Tibial artery (tissue), 4 donors: Measurements from ENCODE around the gene LCT.

Experiments
- DNase-seq, 2 donors: peaks; one replicate each; pipeline ENCODE4 v3.0.0-alpha.2; 2019
- H3K27ac ChIP-seq, 2 donors: fragments of 200-600 bp; sonication (generic) in 1 of 2; 1 replicate in 1 of 2; 2 replicates in 1 of 2; pipeline ENCODE4 v1.5.1; 2018 to 2019; ENCODE audit warnings: mild to moderate bottlenecking in 1 of 2
- H3K27me3 ChIP-seq, 2 donors: fragments of 200-600 bp; sonication (generic) in 1 of 2; one replicate each; pipeline versions ENCODE4 v1.5.1 to v1.6.0; 2016 to 2019
- H3K36me3 ChIP-seq, 3 donors: fragments of 200-600 bp; sonication (generic) in 2 of 3; one replicate each; pipeline ENCODE4 v1.5.1; 2016 to 2019; ENCODE audit warnings: mild to moderate bottlenecking in 2 of 3
- H3K4me1 ChIP-seq, 4 donors: fragments of 200-600 bp; sonication (generic) in 2 of 4; 1 replicate in 3 of 4; 2 replicates in 1 of 4; pipeline ENCODE4 v1.5.1; 2016 to 2019
- H3K4me3 ChIP-seq, 2 donors: fragments of 200-600 bp; sonication (generic) in 1 of 2; 1 replicate in 1 of 2; 2 replicates in 1 of 2; pipeline ENCODE4 v1.5.1; 2018 to 2019; ENCODE audit warnings: mild to moderate bottlenecking in 2 of 2
- H3K9me3 ChIP-seq, 3 donors: fragments of 200-600 bp; sonication (generic) in 1 of 3; one replicate each; pipeline ENCODE4 v1.5.1; 2016 to 2019
- CTCF ChIP-seq, 2 experiments: fragments of 200-600 bp in 1 of 2; fragments of 450-650 bp in 1 of 2; IDR thresholded peaks; one replicate each; pipeline ENCODE4 v1.5.1; 2017 to 2019; ENCODE audit warnings: antibody characterized with exemption in 2 of 2, mild to moderate bottlenecking in 1 of 2, moderate library complexity in 1 of 2
- intact Hi-C: fragments of 100-400 bp; cut with DNase I; formaldehyde crosslinking; loops from one replicate; pipeline ENCODE4 v1.15.0; 2023; ENCODE audit warnings: low total_unique reads

LCT gene

GRCh38 chr2:135851858-135852257, 14.9 kb upstream of the LCT start:
- H3K4me1 ChIP-seq = no peaks in the 10 kb centered on the region
- intact Hi-C loops = no loop called here
- peaks cover 43 to 69% (median 54%) of the 10 kb centered on the region in 3 donors for H3K36me3 ChIP-seq
- no peaks in the 10 kb centered on the region for H3K9me3 ChIP-seq
- H3K27ac ChIP-seq = no peak overlapping the region
- no peak overlapping the region for H3K4me3 ChIP-seq
- no peak for TF ChIP-seq CTCF (IDR thresholded peaks at IDR 0.05)
- H3K27me3 ChIP-seq = no peaks in the 10 kb centered on the region
- DNase-seq = no peak

GRCh38 chr2:135850892-135851668, 14.1 kb upstream of the LCT start:
- TF ChIP-seq CTCF (IDR thresholded peaks at IDR 0.05) = no peak
- intact Hi-C loops = no loop called here
- Histone ChIP-seq H3K27me3 (no peaks in the 10 kb centered on the region), H3K4me1 (no peaks in the 10 kb centered on the region), H3K9me3 (no peaks in the 10 kb centered on the region), H3K36me3 (peaks cover 42 to 69% (median 46%) of the 10 kb centered on the region in 3 donors), H3K4me3 (no peak overlapping the region), H3K27ac (no peak overlapping the region)
- no peak for DNase-seq

GRCh38 chr2:135849087-135849486, 12.1 kb upstream of the LCT start:
- H3K27ac ChIP-seq = no peak overlapping the region
- H3K9me3 ChIP-seq = no peaks in the 10 kb centered on the region
- peaks cover 42 to 76% (median 44%) of the 10 kb centered on the region in 3 donors for H3K36me3 ChIP-seq
- TF ChIP-seq CTCF (IDR thresholded peaks at IDR 0.05) = no peak
- H3K27me3 ChIP-seq = no peaks in the 10 kb centered on the region
- H3K4me1 ChIP-seq = no peaks in the 10 kb centered on the region
- H3K4me3 ChIP-seq = no peak overlapping the region
- intact Hi-C loops = no loop called here
- DNase-seq = no peak

GRCh38 chr2:135845997-135846396, 9.0 kb upstream of the LCT start:
- DNase-seq = no peak
- intact Hi-C loops = no loop called here
- TF ChIP-seq CTCF (IDR thresholded peaks at IDR 0.05) = no peak
- Histone ChIP-seq H3K27ac (no peak overlapping the region), H3K36me3 (peaks cover 44 to 88% (median 46%) of the 10 kb centered on the region in 3 donors), H3K4me3 (no peak overlapping the region), H3K27me3 (no peaks in the 10 kb centered on the region), H3K9me3 (no peaks in the 10 kb centered on the region), H3K4me1 (peaks cover 0 to 4% (median 0%) of the 10 kb centered on the region in 4 donors)

- H3K9me3 ChIP-seq = no peaks in the 10 kb centered on the region
- DNase-seq = no peak
- no peak overlapping the region for H3K27ac ChIP-seq
- H3K4me3 ChIP-seq = no peak overlapping the region
- no peak for TF ChIP-seq CTCF (IDR thresholded peaks at IDR 0.05)
- no peaks in the 10 kb centered on the region for H3K27me3 ChIP-seq
- peaks cover 0 to 12% (median 0%) of the 10 kb centered on the region in 4 donors for H3K4me1 ChIP-seq
- H3K36me3 ChIP-seq = peaks cover 37 to 81% (median 39%) of the 10 kb centered on the region in 3 donors
- intact Hi-C loops = no loop called here
These were observed 8.3 kb upstream of the LCT start for GRCh38 chr2:135845257-135845656.
